ENCODE results near the gene IL17RD. TPM values are rescaled to one million over a fixed set of nuclear protein-coding genes. Genes with fewer than 3 reads are reported as not detected.

Gene IL17RD
- total RNA-seq, 1 experiment from 2014 or later = 3.1 TPM

DNA sequence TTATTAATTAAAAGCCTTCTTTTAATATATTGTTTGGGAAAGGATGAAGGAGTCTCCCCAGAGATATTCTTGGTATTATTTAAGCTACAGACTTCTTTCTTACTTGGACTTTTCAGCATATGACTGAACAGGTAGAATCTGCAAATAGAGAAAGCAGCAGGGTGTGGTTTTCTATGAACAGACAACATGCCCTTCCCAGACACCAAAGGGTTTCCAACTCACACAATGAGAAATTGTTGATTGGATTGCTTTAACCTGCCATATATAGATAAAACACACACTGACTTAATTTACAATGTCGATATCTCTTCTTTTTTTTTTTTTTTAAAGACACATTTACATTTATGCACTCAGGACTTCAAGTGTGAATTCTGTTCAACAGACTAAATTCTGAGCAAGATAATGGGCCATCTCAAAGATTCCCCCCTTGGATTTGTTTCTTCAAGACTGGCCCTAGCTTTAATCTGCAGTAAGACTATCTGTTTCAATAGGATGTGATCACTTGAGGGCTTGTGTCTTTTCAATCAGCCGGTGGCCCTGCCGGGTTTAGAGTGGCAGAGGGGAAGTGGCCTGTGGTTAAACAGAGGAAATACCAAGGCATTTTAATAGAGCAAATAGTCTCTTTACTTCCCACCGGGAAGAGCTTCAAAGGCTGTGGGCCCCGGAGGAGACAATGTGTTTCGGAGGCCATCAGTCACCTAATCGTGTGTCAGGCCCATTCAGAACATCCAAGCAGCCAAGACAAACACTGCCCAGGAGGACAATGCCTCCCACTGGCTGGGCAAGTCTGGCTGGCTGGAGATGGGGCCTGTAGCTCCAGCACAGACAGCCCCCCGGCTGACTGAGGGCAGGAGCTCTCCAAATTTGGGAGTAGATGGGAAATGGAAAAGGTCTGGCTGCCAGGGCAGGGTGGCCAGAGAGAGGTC lies 6.1 kb downstream of the IL17RD start:
- peaks cover 5% of the 10 kb centered on the region for H3K4me1 Mint-ChIP-seq (ENCODE audit: low read depth, unreplicated experiment)
- no peaks in the 10 kb centered on the region for H3K36me3 ChIP-seq (ENCODE audit: control insufficient read depth, insufficient read depth, low read length)
- H3K9me3 Mint-ChIP-seq (ENCODE audit: unreplicated experiment) = no peaks in the 10 kb centered on the region
- H3K4me1 ChIP-seq = 0 out of 2 replicates have a peak, but pooled peaks cover 1% of the 10 kb centered on the region
- no peaks in the 10 kb centered on the region for H3K27me3 Mint-ChIP-seq (ENCODE audit: insufficient read depth, unreplicated experiment)
- H3K9me3 ChIP-seq = no peaks in the 10 kb centered on the region
- intact Hi-C loops (cut with micrococcal nuclease; ENCODE audit: unreplicated experiment) = no loop called here
- no peak overlapping the region for H3K27ac Mint-ChIP-seq (ENCODE audit: unreplicated experiment)
- ChIA-PET CTCF (no interaction called here), POLR2A (interaction anchor here (0.5 to 0.6 kb wide), 2 partner anchors 43 to 438 kb away, joined by 5 to 7 read pairs; partner anchors contain the start of gene ARF4)
- H3K4me3 ChIP-seq (ENCODE audit: low read depth, low read length) = no peak overlapping the region
- no peak overlapping the region for H3K4me3 Mint-ChIP-seq (ENCODE audit: unreplicated experiment)
- no peak for DNase-seq
- BruUV-seq (replicated peaks) = no TSS peak
- H3K36me3 Mint-ChIP-seq (ENCODE audit: insufficient read depth, unreplicated experiment) = peaks cover 8% of the 10 kb centered on the region
- TF ChIP-seq, protein P1, sequence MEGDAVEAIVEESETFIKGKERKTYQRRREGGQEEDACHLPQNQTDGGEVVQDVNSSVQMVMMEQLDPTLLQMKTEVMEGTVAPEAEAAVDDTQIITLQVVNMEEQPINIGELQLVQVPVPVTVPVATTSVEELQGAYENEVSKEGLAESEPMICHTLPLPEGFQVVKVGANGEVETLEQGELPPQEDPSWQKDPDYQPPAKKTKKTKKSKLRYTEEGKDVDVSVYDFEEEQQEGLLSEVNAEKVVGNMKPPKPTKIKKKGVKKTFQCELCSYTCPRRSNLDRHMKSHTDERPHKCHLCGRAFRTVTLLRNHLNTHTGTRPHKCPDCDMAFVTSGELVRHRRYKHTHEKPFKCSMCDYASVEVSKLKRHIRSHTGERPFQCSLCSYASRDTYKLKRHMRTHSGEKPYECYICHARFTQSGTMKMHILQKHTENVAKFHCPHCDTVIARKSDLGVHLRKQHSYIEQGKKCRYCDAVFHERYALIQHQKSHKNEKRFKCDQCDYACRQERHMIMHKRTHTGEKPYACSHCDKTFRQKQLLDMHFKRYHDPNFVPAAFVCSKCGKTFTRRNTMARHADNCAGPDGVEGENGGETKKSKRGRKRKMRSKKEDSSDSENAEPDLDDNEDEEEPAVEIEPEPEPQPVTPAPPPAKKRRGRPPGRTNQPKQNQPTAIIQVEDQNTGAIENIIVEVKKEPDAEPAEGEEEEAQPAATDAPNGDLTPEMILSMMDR (IDR thresholded peaks at IDR 0.05; ENCODE audit: insufficient read depth in 1 of 2, low read depth in 1 of 2, low read length in 1 of 2, severe bottlenecking in 1 of 2, unreplicated experiment in 1 of 2) = no peak
- no peaks in the 10 kb centered on the region for H3K27me3 ChIP-seq (replicated peaks; ENCODE audit: control insufficient read depth, insufficient read depth, low read length)

DNA sequence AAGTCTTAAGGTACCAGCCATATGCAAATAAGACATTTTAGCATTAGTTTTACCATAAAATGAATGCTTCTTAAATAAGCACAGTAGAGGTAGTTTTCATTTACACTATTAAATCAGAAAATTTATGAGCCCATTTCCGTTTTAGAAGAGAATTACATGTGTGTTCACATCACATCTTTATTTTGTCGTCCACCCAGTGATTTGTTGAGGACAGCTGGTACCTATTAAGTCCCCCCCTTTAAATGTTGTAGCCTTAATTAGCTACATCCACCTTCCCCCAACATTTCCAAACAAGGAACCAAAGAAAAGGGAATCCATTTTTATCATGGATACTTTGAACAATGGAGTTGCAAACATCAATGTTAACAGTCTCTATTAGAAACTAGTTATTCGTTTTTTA lies 6.8 kb downstream of the IL17RD start:
- TF ChIP-seq, protein P1 (IDR thresholded peaks at IDR 0.05; ENCODE audit: insufficient read depth in 1 of 2, low read depth in 1 of 2, low read length in 1 of 2, severe bottlenecking in 1 of 2, unreplicated experiment in 1 of 2) = no peak
- BruUV-seq (replicated peaks) = no TSS peak
- ChIA-PET POLR2A (interaction anchor here (0.5 kb wide), 1 partner anchor 439 kb away, joined by 5 read pairs; the partner anchor contains the start of gene ARF4), CTCF (no interaction called here)
- H3K36me3 ChIP-seq (ENCODE audit: control insufficient read depth, insufficient read depth, low read length) = no peaks in the 10 kb centered on the region
- Mint-ChIP-seq H3K9me3 (ENCODE audit: unreplicated experiment) (no peaks in the 10 kb centered on the region), H3K27ac (ENCODE audit: unreplicated experiment) (no peak overlapping the region), H3K27me3 (ENCODE audit: insufficient read depth, unreplicated experiment) (no peaks in the 10 kb centered on the region), H3K36me3 (ENCODE audit: insufficient read depth, unreplicated experiment) (peaks cover 8% of the 10 kb centered on the region), H3K4me3 (ENCODE audit: unreplicated experiment) (no peak overlapping the region), H3K4me1 (ENCODE audit: low read depth, unreplicated experiment) (peaks cover 5% of the 10 kb centered on the region)
- no peaks in the 10 kb centered on the region for H3K9me3 ChIP-seq
- no peaks in the 10 kb centered on the region for H3K27me3 ChIP-seq (replicated peaks; ENCODE audit: control insufficient read depth, insufficient read depth, low read length)
- intact Hi-C loops (cut with micrococcal nuclease; ENCODE audit: unreplicated experiment) = no loop called here
- H3K4me1 ChIP-seq = no peaks in the 10 kb centered on the region
- no peak overlapping the region for H3K4me3 ChIP-seq (ENCODE audit: low read depth, low read length)
- no peak for DNase-seq

DNA sequence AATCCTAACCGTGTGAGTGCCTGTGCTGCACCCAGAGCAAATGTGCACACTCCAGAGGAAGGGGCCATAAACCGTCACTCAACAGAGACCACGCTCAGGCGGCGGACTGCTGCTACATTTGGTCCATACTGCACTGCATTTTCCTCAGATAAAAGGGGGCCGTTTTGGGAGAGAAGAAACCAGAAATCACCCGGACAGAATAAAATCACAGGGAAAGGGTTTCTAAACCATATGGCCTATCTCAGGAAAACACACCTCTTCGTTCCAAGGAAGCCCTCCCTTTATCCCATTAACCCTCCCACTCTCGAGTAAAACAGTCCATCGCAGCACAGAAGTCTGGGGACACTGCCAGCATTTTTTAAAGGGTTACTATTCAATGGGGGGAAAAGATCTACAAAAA lies 7.6 kb downstream of the IL17RD start:
- no peaks in the 10 kb centered on the region for H3K9me3 Mint-ChIP-seq (ENCODE audit: unreplicated experiment)
- H3K27me3 ChIP-seq (replicated peaks; ENCODE audit: control insufficient read depth, insufficient read depth, low read length) = no peaks in the 10 kb centered on the region
- H3K36me3 Mint-ChIP-seq (ENCODE audit: insufficient read depth, unreplicated experiment) = peaks cover under 1% of the 10 kb centered on the region
- no peaks in the 10 kb centered on the region for H3K4me1 ChIP-seq
- intact Hi-C loops (cut with micrococcal nuclease; ENCODE audit: unreplicated experiment) = no loop called here
- BruUV-seq (replicated peaks) = no TSS peak
- CTCF ChIA-PET = no interaction called here
- POLR2A ChIA-PET = no interaction called here
- no peaks in the 10 kb centered on the region for H3K9me3 ChIP-seq
- no peak overlapping the region for H3K27ac Mint-ChIP-seq (ENCODE audit: unreplicated experiment)
- DNase-seq = no peak
- TF ChIP-seq, protein P1 (IDR thresholded peaks at IDR 0.05; ENCODE audit: insufficient read depth in 1 of 2, low read depth in 1 of 2, low read length in 1 of 2, severe bottlenecking in 1 of 2, unreplicated experiment in 1 of 2) = no peak
- H3K4me1 Mint-ChIP-seq (ENCODE audit: low read depth, unreplicated experiment) = peaks cover under 1% of the 10 kb centered on the region
- H3K4me3 Mint-ChIP-seq (ENCODE audit: unreplicated experiment) = no peak overlapping the region
- no peaks in the 10 kb centered on the region for H3K36me3 ChIP-seq (ENCODE audit: control insufficient read depth, insufficient read depth, low read length)
- H3K4me3 ChIP-seq (ENCODE audit: low read depth, low read length) = no peak overlapping the region
- H3K27me3 Mint-ChIP-seq (ENCODE audit: insufficient read depth, unreplicated experiment) = no peaks in the 10 kb centered on the region

Measured in Caco-2 (cell line).